ENCODE measurements around the gene RAB31. TPM values are rescaled to one million over a fixed set of nuclear protein-coding genes. Genes with fewer than 3 reads are reported as not detected.

The RAB31 gene
- polyA plus RNA-seq, 2 of the 4 experiments (the other 2 are of a cell fraction): 16.9 to 46.3 TPM

GRCh38 chr18:9694952-9695495 lies 13.1 kb upstream of the RAB31 start:
- FAIRE-seq: no peak
- Histone ChIP-seq H3K4me3 (no peak overlapping the region), H3K27ac (no peak overlapping the region), H3K4me1 (no peaks in the 10 kb centered on the region), H3K9me3 (no peaks in the 10 kb centered on the region), H3K4me2 (no peak overlapping the region)
- no peak for DNase-seq (ENCODE audit: low read depth in 1 of 2, low spot score in 1 of 2)
- WGBS (ENCODE audit: missing lambda C conversion rate): 63% methylated on average over 3 of the region's 3 CpGs
- no peak; a peak in 1 of 6 replicates for ATAC-seq
- CTCF ChIA-PET: interaction anchor here (1.7 kb wide), 1 partner anchor 11 kb away, joined by 4 read pairs; no protein-coding TSS in a partner anchor
- POLR2A ChIA-PET: no interaction called here
- TF ChIP-seq CBX2 (IDR thresholded peaks at IDR 0.05; ENCODE audit: borderline replicate concordance, low read depth): no peak
- TF ChIP-seq RFX5 (IDR thresholded peaks at IDR 0.05): no peak
- TF ChIP-seq KDM1A (IDR thresholded peaks at IDR 0.05; ENCODE audit: low read depth): no peak
- no peak for TF ChIP-seq E2F6 (IDR thresholded peaks at IDR 0.05; ENCODE audit: borderline replicate concordance, low read depth)
- no peak for TF ChIP-seq MAZ (IDR thresholded peaks at IDR 0.05; ENCODE audit: borderline replicate concordance, low read depth, low read length)
- TF ChIP-seq CTCF (IDR thresholded peaks at IDR 0.05): no peak
- TF ChIP-seq ZSCAN20 (CRISPR knock-in tag; IDR thresholded peaks at IDR 0.05): no peak
- TF ChIP-seq EHMT2 (IDR thresholded peaks at IDR 0.05; ENCODE audit: low read depth): no peak
- no peak for TF ChIP-seq EHF (CRISPR knock-in tag; IDR thresholded peaks at IDR 0.05)
- TF ChIP-seq ELK1 (IDR thresholded peaks at IDR 0.05; ENCODE audit: low read depth, low read length): no peak
- no peak for TF ChIP-seq MAFK (IDR thresholded peaks at IDR 0.05; ENCODE audit: partially characterized antibody)
- no peak for TF ChIP-seq FOXS1 (CRISPR knock-in tag; IDR thresholded peaks at IDR 0.05)
- TF ChIP-seq CEBPB (IDR thresholded peaks at IDR 0.05): no peak
- TF ChIP-seq FOSL2 (IDR thresholded peaks at IDR 0.05): no peak
- TF ChIP-seq FOSL2 (CRISPR knock-in tag; IDR thresholded peaks at IDR 0.05): no peak
- no peak for TF ChIP-seq EP300 (IDR thresholded peaks at IDR 0.05)
- TF ChIP-seq, protein P1, sequence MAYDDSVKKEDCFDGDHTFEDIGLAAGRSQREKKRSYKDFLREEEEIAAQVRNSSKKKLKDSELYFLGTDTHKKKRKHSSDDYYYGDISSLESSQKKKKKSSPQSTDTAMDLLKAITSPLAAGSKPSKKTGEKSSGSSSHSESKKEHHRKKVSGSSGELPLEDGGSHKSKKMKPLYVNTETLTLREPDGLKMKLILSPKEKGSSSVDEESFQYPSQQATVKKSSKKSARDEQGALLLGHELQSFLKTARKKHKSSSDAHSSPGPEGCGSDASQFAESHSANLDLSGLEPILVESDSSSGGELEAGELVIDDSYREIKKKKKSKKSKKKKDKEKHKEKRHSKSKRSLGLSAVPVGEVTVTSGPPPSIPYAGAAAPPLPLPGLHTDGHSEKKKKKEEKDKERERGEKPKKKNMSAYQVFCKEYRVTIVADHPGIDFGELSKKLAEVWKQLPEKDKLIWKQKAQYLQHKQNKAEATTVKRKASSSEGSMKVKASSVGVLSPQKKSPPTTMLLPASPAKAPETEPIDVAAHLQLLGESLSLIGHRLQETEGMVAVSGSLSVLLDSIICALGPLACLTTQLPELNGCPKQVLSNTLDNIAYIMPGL (CRISPR knock-in tag; IDR thresholded peaks at IDR 0.05; ENCODE audit: borderline replicate concordance): no peak
- TF ChIP-seq RNF2 (IDR thresholded peaks at IDR 0.05; ENCODE audit: borderline replicate concordance, low read depth): no peak
- no peak for TF ChIP-seq POLR2A (IDR thresholded peaks at IDR 0.05; ENCODE audit: low read length)
- no peak for TF ChIP-seq ZFP36 (IDR thresholded peaks at IDR 0.05; ENCODE audit: borderline replicate concordance, partially characterized antibody)
- TF ChIP-seq CBX8 (IDR thresholded peaks at IDR 0.05): no peak

DNA sequence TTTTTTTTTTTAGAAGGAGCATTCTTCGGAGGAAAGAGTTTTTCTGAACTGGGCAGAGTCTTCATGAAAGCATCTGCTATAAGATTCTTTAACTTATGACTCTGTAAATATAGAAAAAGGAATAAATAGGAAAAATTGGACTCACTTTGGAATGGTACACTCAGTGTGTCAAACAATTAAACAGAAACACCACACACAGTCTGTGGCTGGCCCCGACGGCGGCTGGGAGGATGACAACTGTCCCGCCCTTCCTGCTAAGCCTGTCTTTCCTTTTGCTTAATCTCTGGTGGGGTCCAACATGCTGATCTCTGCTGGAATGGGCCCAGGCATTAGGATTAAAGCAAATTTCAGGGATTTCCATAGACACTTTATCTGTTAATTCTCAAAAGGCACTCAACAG lies 12.5 kb upstream of the RAB31 start:
- POLR2A ChIA-PET: no interaction called here
- H3K4me2 ChIP-seq: no peak overlapping the region
- 82% methylated on average over 5 of the region's 5 CpGs for WGBS (ENCODE audit: missing lambda C conversion rate)
- H3K4me1 ChIP-seq: no peaks in the 10 kb centered on the region
- CTCF ChIA-PET: no interaction called here
- ATAC-seq (no peak), FAIRE-seq (no peak), DNase-seq (ENCODE audit: low read depth in 1 of 2, low spot score in 1 of 2) (no peak)
- no peak overlapping the region for H3K27ac ChIP-seq
- H3K9me3 ChIP-seq: no peaks in the 10 kb centered on the region
- H3K4me3 ChIP-seq: no peak overlapping the region
- TF ChIP-seq BCL3 (IDR thresholded peaks at IDR 0.05) (no peak), PHF8 (IDR thresholded peaks at IDR 0.05; ENCODE audit: borderline replicate concordance, low read depth) (no peak), KDM1A (IDR thresholded peaks at IDR 0.05; ENCODE audit: low read depth) (no peak), NR3C1 (IDR thresholded peaks at IDR 0.05) (no peak), ZC3H11A (IDR thresholded peaks at IDR 0.05) (no peak), HOXB13 (CRISPR knock-in tag; IDR thresholded peaks at IDR 0.05; ENCODE audit: low read depth) (no peak), JUN (IDR thresholded peaks at IDR 0.05) (no peak), FOSB (CRISPR knock-in tag; IDR thresholded peaks at IDR 0.05) (no peak), MYC (IDR thresholded peaks at IDR 0.05; ENCODE audit: borderline replicate concordance, low read length) (no peak), CHD4 (IDR thresholded peaks at IDR 0.05; ENCODE audit: borderline replicate concordance) (no peak)
- TF ChIP-seq, protein P2, sequence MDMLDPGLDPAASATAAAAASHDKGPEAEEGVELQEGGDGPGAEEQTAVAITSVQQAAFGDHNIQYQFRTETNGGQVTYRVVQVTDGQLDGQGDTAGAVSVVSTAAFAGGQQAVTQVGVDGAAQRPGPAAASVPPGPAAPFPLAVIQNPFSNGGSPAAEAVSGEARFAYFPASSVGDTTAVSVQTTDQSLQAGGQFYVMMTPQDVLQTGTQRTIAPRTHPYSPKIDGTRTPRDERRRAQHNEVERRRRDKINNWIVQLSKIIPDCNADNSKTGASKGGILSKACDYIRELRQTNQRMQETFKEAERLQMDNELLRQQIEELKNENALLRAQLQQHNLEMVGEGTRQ (IDR thresholded peaks at IDR 0.05): no peak
- TF ChIP-seq, protein P3, sequence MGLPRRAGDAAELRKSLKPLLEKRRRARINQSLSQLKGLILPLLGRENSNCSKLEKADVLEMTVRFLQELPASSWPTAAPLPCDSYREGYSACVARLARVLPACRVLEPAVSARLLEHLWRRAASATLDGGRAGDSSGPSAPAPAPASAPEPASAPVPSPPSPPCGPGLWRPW (IDR thresholded peaks at IDR 0.05): no peak

Measured in A549 (cell line).